SW480 (cell line): ENCODE results near the gene AMFR.
"Not testable (repeated sequence)": the region's sequence is repeated elsewhere in the genome, so short reads cannot be mapped to it uniquely, and the experiment has no call there.

Source experiments
- DNase-seq: peaks from one replicate; pipeline ENCODE4 v3.0.0-alpha.2; 2016; ENCODE audit warnings: low spot score

AMFR gene

DNA sequence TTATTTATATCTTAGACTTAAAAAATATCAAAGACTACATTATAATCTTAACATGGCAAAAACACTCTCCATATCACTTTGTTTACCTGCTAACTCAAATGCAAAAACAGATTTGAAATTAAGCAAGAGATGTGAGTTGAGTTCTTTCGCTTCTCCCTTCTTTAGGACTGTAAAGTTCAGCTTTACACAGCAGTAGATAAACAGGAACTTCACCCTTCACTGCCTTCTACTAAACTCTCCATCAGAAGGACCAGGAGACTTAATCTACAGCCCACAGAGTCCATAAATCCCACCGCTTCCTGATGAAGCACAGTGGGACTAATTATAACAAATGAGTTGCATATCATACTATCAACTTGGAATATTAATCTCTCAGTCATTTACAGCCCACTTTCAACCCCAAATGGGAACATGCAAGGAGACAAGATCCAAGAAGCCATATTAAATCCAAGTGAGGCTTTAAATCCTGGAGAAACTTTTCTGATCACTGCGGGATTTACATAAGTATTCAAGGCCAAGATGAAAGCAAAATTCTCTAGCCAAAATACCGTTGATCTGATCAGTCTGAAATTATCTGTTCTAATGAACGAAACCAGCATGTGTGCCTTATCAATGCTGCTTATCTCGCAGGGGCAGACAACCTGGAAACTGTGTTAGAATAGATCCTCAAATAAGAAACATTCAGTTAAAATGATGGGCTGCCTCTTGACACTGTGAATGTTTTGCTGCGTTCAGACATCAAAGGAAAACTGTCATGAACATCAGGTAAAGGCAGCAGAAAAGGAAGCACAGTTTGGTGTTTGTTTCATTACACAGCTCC, 1.6 kb downstream of the AMFR start:
- peak; percentile 30 for DNase-seq

DNA sequence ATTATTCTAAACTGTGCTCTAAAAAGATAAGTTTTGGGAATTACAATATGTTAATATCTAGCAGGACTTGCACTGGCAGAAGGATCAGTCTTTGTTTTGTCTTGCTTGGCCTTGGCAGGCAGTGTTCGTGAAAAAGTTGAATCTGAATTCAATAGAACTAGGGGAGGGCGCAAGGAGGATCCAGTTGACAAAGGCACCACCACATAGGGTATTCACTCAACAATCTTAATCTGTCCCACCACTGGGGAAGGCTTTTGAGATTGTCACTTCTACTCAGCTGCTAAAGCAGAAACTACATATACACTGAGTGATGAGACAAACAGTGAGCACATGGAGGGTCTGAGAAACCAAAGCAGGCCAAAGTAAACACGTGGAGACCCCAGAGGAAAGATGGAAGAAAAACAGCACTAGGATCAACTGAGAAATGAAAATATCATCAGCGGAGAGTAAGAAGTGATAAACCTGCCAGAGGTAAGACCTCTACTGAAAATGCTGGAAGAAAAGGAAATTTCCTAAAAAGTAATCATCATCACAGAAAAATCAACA, 2.4 kb downstream of the AMFR start:
- DNase-seq, result no peak

DNA sequence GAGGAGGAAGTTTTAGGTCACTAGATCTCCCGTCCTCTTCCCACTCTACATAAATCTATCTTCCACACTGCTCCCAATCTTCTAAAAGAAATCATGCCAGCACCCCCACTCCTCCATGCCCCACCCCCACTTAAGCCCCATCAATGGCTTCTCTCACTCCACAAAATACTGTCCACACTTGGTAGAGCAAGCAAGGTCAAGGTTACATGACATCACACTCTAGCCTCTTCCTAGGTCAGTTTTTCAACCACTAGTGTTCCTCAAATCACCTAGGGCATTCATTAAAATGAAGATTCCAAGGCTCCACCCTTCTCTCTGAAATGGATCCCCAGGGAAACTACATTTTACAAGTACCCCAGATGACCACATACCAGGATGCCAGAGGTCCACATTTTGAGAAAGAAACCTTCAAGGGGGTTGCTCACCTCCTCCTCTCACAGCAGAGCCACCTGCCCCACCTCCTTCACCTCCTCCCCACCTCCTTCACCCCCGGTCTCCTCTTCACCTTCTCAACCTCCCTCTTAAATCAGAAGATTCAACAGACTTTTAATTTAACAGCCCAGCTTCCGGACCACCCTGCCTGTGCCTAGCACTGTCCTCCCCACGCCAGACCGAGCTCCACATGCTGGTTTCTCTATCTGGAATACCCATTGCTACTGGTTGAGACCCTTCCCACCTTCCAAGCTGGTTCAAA, 3.2 kb downstream of the AMFR start:
- DNase-seq, result no peak

DNA sequence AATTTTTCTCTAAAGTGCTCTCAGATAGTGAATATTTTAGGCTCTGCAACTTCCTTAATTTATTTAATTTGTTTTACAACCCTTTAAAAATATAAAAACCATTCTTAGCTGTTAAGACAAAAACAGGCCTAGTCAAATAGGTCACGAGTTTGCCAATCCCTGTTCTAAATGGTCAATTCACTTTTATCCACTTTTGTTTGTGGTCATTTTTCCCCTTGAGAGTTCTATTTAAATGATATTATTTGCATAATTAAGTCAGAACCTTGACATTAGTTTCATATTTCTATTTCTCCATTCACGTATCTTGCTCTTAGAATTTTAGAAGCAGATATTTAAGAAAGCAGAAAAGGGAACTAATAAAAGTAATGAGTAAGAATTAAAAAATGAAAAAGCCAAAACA, 4.0 kb downstream of the AMFR start:
- DNase-seq, result no peak

DNA sequence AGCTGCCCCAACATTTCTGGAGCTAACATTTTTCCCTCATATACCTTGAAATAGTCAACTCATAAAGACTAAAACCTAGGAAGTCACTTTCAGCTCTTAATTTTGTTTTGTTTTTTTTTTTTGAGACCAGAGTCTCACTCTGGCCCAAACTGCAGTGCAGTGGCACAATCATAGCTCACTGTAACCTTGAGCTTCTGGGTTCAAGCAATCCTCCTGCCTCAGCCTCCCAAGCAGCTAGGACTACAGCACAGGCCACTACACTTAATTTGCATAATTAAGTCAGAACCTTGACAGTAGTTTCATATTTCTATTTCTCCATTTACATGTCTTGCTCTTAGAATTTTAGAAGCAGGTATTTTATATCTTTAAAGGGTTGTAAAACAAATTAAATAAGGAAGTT, 4.7 kb downstream of the AMFR start:
- DNase-seq, result no peak

DNA sequence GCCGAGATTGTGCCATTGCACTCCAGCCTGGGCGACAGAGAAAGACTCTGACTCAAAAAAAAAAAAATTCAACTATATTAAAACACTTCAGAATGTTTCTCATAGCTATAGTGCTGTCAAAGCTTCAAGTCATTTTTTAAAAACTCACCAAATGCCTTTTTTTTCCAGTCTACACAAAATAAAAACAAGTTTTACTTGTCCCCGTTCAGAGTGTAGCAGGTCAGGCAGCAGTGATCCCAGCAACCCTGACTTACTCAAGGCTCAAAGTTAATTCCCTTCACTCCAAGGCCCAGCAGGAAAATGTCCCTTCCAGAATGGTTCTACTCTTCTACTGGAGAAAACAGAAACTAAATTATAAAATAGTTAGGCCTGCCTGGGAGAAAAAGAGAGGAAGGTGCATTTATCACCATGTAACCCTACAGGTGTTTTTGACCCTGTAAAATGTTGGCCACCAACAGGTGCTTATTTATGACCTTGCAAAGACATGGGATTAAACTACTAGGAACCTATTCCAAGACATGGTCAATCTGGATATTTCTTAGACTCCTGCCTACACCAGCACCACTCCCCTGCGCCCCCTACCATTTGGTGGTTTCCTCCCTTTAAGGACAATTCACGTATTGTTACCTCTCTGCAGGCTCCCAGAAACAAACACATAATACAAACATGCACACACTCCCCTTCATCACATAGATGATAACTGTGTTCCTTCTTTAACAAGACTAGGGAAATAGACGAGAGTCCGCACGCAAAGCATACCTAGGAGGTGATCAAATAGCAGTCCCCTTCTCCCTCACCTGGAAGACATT, 5.4 kb downstream of the AMFR start:
- no peak for DNase-seq

DNA sequence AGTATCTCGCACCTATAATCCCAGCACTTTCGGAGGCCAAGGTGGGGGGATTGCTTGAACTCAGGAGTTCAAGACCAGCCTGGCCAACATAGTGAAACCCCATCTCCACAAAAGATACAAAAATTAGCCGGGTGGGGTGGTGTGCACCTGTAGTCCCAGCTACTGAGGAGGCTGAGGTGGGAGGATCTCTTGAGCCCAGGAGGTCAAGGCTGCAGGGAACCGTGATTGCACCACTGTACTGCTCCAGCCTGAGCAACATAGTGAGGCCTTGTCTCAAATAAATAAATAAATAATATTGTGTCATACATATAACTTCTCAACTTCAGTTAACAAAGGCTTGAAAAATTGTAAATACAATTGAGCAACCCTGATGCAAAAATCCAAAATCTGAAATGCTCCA, 8.2 kb downstream of the AMFR start:
- no peak for DNase-seq

DNA sequence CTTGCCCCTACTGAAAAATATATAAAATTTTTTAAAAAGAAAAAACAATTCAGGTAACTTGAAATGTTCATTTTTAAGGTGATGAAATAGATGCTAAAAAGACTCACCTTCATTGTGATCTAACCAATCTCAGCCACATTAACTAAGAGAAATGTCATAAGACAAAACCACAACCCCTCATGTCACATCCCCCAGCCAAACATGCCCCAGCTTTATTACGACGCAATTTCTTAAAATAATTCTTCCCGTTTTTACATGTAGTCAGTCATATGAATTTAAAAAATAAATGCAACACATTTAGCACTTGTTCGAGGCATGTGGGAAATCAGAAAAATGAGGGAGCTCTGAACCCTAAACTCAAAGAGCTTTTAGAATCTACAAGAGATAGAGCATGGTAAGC, 9.5 kb downstream of the AMFR start:
- DNase-seq, result no peak

DNA sequence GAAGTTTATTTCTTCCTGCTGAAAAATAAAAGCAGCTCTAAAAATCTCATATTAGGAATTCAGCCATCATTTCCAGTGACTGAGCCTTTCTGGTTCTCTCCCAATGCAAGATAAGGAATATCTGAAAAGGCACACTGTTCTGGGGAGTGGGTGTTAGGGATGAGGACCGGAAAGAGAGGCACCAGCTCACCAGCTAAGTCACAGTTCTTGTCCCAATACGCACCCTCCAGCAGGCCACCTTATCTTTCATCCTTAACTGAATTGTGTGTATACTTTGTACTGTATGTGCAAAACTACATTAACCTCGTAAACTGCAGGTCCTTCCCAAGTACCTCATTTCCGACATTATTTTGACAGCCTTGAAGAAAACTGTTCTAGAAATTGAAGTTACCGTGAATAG, 11.0 kb downstream of the AMFR start:
- no peak for DNase-seq

DNA sequence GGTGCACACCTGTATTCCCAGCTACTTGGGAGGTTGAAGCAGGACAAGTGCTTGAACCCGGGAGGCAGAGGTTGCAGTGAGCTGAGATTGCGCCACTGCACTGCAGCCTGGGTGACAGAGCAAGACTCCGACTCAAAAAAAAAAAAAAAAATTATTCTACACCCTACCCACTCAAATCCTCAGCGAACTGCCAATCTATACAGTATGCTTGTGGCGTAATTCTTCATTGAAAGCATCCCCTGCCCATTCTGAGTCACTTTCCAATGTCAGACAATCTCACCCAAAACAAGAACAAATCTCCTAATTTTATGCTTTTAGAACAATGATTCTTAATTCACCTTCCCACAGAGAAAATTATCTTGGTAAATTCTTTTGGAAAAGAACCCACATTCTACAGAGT, 12.0 kb downstream of the AMFR start:
- no peak for DNase-seq

DNA sequence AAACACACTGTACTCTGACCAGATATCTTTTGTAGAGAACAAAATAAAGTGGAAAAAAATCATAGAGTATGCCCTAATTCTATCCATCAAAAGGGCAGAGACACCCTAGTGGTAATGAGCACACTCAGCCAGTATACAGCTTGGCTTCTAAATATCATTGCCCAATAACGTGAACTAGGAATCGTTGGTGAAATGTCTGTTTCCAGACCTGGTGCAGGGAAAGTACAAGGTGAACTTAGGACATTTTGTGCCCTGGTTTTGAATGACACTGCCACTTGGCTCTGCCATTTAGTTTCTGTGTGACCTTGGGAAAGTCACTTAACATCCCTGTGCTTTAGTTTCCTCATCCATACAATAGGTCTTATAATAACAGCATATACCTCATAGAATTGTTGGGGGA, 13.7 kb downstream of the AMFR start:
- no peak for DNase-seq

DNA sequence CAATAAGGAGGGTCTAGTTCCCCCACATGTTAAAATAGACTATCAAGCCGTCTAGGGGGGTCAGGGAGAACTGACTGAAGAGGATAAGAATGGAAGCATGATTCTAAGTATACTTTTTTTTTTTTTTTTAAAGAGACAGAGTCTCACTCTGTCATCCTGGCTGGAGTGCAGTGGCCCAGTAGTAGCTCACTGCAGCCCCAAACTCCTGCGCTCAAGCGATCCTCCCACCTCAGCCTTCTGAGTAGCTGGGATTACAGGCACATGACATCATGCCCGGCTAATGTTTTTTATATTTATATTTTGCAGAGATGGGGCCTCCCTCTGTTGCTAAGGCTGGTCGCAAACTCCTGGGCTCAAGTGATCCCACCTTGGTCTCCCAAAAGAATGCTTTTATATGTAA, 14.2 kb downstream of the AMFR start:
- no peak for DNase-seq

DNA sequence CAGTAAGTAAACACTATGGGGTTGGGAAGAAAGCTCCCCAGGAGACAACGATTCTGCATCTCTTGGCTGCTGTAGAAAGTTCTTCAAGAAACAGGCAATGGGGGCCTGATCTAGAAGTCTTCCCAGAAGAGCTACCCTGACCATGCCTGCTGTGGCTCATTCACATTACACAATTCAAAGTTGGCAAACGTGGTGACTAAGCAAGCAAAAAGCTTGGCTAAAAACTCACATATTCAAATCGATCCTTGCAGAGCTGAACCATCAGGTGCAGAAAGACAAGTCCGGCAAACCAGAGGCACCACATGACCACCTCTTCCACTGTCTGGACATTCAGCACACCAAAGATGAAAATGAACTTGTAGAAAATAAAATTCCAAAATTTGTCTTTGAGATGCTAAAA, 16.1 kb downstream of the AMFR start:
- no peak for DNase-seq

DNA sequence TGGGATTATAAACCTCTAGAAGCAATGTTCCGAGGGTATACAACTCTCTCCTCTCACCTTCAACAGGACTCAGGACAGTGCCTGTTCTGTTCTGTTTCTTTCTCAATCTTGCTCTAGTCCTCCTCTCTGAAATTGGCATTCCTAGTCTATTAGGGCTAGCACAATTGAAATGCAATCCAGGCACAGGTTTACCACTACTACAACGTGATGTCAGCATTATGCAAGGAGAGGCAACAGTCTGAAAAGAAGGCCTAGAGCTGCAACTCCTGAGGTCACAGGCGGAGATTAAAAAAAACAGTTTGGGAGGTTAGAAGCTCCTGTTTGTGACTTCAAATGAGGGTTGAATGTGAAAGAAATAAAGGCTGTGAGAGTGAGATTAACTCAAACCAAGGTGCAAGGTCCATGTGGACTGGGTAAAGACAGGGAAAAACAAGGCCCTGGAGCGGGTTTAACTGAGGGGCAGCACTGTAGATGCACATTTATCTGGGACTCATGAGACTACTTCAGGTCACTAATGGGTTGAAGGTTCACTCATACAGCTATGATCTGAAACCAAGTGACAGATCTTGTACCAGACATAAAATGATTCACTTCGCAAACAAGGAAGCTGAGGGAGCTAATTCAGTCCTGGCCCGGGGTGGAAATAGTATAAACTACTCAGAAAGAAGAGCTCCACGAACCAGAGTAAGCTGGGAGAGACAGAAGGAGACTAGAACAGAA, 16.8 kb downstream of the AMFR start:
- DNase-seq, result no peak

DNA sequence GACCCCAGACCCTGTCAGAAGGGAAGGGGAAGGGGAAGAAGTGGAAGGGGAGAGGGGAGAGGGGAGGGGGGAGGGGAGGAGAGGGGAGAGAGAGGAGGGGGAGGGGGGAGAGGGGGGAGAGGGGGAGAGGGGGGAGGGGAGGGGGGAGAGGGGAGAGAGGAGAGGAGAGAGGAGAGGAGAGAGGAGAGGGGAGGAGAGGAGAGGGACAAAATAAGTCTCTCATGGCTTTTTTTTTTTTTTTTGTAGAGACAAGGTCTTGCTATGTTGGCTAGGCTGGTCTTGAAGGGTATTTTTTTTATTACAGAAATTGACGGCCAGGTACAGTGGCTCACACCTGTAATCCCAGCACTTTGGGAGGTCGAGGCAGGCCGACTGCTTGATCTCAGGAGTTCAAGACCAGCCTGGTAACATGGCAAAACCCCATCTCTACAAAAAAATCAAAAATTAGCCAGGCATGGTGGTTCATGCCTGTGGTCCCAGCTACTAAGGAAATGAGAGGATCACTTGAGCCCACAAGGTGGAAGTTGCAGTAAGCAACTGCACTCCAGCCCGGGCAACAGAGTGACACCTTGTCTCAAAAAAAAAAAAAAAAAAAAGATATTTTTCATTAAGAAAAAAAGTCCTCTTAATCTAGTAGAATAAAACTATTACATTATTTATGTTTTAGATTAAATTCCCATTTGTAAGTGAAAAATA, 19.2 kb downstream of the AMFR start:
- no peak for DNase-seq

DNA sequence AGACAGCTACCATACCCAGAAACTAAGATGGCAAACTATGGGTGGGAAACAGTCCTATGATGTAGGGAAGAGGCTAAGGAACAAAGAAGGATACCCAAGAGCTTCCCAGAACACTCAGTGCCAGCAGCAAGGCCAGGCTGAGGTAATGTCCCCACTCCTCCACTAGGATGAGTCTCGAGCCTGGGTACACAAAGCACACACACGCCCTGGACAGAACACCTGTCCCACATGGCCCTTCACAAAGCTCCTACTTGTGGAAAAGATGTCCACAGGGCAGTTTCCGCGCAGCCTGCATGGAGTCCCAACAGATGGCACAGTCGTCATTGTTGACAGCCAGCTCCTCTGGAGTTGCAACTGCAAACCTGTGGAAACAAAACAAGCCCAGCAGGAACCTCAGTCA, 23.9 kb downstream of the AMFR start:
- DNase-seq, result peak; percentile 20

DNA sequence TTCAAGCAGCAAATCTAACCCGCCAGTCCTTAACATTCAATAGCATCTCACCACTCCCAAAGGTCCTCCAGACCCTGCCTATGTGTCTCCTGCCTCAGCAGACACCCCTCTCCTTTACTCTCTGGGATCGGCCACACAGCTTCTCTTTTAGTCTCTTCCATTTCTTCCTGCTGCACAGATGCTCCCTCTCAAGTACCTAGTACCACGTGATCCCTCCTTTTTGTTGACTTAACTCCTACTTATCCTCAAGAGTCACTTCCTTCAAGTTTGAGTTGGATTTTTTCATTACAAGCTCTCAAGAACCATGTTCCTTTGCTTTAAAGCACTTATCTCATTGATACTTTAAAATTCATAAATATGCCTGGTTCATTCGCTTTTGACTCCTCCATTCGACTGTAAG, 24.9 kb downstream of the AMFR start:
- no peak for DNase-seq

DNA sequence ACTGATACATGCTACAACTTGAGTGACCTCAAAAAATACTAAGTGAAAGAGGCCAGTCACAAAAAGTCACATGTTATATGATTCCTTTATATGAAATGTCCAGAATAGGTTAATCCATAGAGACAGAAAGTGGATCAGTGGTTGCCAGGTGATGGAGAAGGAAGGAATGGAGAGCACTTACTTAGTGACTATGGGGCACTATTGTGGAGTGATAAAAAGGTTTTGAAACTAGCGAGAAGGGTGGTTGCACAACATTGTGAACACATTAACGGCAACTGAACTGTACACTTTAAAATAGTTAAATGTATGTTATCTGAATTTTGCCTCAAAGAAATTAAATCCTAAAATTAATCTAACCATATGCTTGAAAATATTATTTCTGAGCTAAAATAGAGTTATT, 25.9 kb downstream of the AMFR start:
- DNase-seq, result no peak

DNA sequence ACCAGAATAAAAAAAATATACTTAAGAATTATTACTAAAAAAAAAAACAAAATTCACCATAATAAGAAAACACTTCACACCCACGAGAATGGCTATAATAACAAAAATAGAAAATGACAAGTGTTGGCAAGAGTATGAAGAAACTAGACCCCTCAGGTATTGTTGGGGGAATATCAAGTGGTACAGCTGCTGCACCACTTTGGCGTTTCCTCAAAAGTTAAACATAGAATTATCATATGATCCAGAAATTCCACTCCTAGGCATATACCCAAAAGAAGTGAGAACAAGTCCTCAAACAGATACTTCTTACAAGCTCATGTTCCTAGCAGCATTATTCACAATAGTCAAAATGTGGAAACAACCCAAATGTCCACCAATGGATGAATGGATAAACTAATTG, 26.3 kb downstream of the AMFR start:
- DNase-seq, result no peak

DNA sequence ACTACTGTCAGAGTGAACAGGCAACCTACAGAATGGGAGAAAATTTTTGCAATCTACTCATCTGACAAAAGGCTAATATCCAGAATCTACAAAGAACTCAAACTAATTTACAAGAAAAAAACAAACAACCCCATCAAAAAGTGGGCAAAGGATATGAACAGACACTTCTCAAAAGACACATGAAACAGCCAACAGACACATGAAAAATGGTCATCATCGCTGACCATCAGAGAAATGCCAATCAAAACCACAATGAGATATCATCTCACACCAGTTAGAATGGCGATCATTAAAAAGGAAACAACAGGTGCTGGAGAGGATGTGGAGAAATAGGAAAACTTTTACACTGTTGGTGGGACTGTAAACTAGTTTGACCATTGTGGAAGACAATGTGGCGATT, 28.6 kb downstream of the AMFR start:
- DNase-seq, result not testable (repeated sequence)

DNA sequence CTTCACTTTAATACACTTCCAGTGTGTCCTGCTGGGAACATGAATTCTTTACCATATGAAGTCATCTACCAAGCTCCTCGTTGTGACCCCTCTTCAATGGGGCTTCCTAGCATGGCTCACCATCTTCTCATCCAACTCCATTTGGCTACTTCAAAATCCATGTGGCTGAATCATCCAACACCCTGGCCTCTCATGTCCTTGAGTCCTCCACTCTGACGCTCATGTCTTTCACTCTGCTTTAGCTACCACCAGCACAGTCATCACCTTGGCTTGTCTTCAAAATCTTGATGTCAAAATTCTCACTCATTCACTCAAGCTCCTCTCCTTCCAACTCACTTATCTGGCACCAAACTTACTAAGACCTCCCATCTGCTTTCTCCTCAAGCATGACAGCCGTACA, 35.8 kb downstream of the AMFR start:
- DNase-seq, result no peak
